Keratinocyte (primary cell): ENCODE measurements around the gene PAX4. TPM values are rescaled to one million over a fixed set of nuclear protein-coding genes. Genes with fewer than 3 reads are reported as not detected.

ENCODE experiments used
- DNase-seq: peaks from one replicate; pipeline ENCODE4 v3.0.0-alpha.2; 2011; ENCODE audit warnings: low read depth, missing footprints, low spot score
- FAIRE-seq: peaks from 2 replicates; lab custom pipeline; 2011; peaks lifted over from hg19 to GRCh38; lab: Jason Lieb, UNC
- H2AFZ ChIP-seq: 2 replicates; pipeline ENCODE4 v1.6.0; 2012; ENCODE audit warnings: low read length, control low read depth, inconsistent platforms; ENCODE audit not compliant: control insufficient read depth
- H3K27ac ChIP-seq: 2 replicates; pipeline ENCODE4 v1.5.1; 2011; ENCODE audit warnings: low read length; ENCODE audit not compliant: control insufficient read depth, insufficient read depth
- H3K27me3 ChIP-seq: 3 replicates; pipeline ENCODE4 v1.6.0; 2011; ENCODE audit warnings: low read length; ENCODE audit not compliant: control insufficient read depth, insufficient read depth; ENCODE audit errors: extremely low read depth
- H3K36me3 ChIP-seq, 2 experiments: 2 replicates in 1 of 2; 3 replicates in 1 of 2; pipeline ENCODE4 v1.5.1; 2011; ENCODE audit warnings: low read length in 2 of 2, mild to moderate bottlenecking in 1 of 2; ENCODE audit not compliant: control insufficient read depth in 2 of 2, insufficient read depth in 2 of 2; ENCODE audit errors: extremely low read depth in 1 of 2
- H3K4me1 ChIP-seq: 3 replicates; pipeline ENCODE4 v1.5.1; 2011; ENCODE audit warnings: low read length; ENCODE audit not compliant: control insufficient read depth, insufficient read depth; ENCODE audit errors: extremely low read depth
- H3K4me2 ChIP-seq: 3 replicates; pipeline ENCODE4 v1.6.0; 2011; ENCODE audit warnings: low read depth, low read length; ENCODE audit not compliant: control insufficient read depth, insufficient read depth; ENCODE audit errors: extremely low read depth
- H3K4me3 ChIP-seq, 3 experiments: fragments of 200-600 bp in 1 of 3; sonication (generic) in 1 of 3; 2 replicates in 2 of 3; 3 replicates in 1 of 3; pipeline ENCODE4 v1.5.1; 2011 to 2016; ENCODE audit warnings: low read length in 3 of 3, mild to moderate bottlenecking in 3 of 3, control low read depth in 2 of 3, inconsistent platforms in 1 of 3, low read depth in 1 of 3, mixed read lengths in 1 of 3, mixed run types in 1 of 3, moderate library complexity in 1 of 3; ENCODE audit not compliant: control insufficient read depth in 2 of 3, insufficient read depth in 2 of 3; ENCODE audit errors: extremely low read depth in 1 of 3
- H3K79me2 ChIP-seq: 2 replicates; pipeline ENCODE4 v1.6.0; 2012; ENCODE audit warnings: low read length; ENCODE audit not compliant: control insufficient read depth, insufficient read depth
- H3K9ac ChIP-seq: 3 replicates; pipeline ENCODE4 v1.6.0; 2011; ENCODE audit warnings: low read length; ENCODE audit not compliant: control insufficient read depth, insufficient read depth; ENCODE audit errors: extremely low read depth
- H3K9me1 ChIP-seq: 3 replicates; pipeline ENCODE4 v1.6.0; 2011; ENCODE audit warnings: low read length; ENCODE audit not compliant: control insufficient read depth, insufficient read depth; ENCODE audit errors: extremely low read depth
- H3K9me3 ChIP-seq: 2 replicates; pipeline ENCODE4 v1.5.1; 2012; ENCODE audit warnings: low read depth, low read length; ENCODE audit not compliant: control insufficient read depth
- H4K20me1 ChIP-seq: 3 replicates; pipeline ENCODE4 v1.6.0; 2011; ENCODE audit warnings: low read length; ENCODE audit not compliant: control insufficient read depth, insufficient read depth; ENCODE audit errors: extremely low read depth
- EZH2 ChIP-seq: IDR thresholded peaks from one replicate; pipeline ENCODE4 v1.6.1; 2012; ENCODE audit warnings: inconsistent platforms, mild to moderate bottlenecking, low read length, moderate library complexity
- dilution Hi-C: fragments of 300-500 bp; cut with MboI; formaldehyde crosslinking; loops from one replicate; pipeline ENCODE4 v1.7.0; 2020; ENCODE audit warnings: low sequenced_read_pairs; ENCODE audit not compliant: extremely low pct_ligation_motif_present
- polyA plus RNA-seq, 5 experiments: library from polyadenylated mRNA; depleted of rRNA in 3 of 5; stranded (reverse) in 3 of 5; stranded (forward) in 1 of 5; unstranded in 1 of 5; fragments of >200 nt; gene quantifications; 1 replicate in 1 of 5; 2 replicates in 3 of 5; 3 replicates in 1 of 5; pipeline versions ENCODE4 v1.2.1 to v1.2.3, GENCODE V29; 2011 to 2012; ENCODE audit warnings: missing spikeins in 2 of 5, low read depth in 1 of 5, low replicate concordance in 1 of 5
- TF ChIP-seq, protein P1 (sequence below), 3 experiments: IDR thresholded peaks in 1 of 3; conservative IDR thresholded peaks in 1 of 3; optimal IDR thresholded peaks in 1 of 3; 2 replicates in 2 of 3; 3 replicates in 1 of 3; pipeline versions ENCODE3 to v1.5.1; 2011; ENCODE audit warnings: low read length in 3 of 3, mild to moderate bottlenecking in 3 of 3, moderate library complexity in 2 of 3, control low read depth in 1 of 3, inconsistent platforms in 1 of 3; ENCODE audit not compliant: insufficient read depth in 2 of 3; ENCODE audit errors: extremely low read depth in 1 of 3

The PAX4 gene
- polyA plus RNA-seq, 1 donor (not counting 4 experiments of a cell fraction or from before 2014, with no cell fraction given), result not detected

DNA sequence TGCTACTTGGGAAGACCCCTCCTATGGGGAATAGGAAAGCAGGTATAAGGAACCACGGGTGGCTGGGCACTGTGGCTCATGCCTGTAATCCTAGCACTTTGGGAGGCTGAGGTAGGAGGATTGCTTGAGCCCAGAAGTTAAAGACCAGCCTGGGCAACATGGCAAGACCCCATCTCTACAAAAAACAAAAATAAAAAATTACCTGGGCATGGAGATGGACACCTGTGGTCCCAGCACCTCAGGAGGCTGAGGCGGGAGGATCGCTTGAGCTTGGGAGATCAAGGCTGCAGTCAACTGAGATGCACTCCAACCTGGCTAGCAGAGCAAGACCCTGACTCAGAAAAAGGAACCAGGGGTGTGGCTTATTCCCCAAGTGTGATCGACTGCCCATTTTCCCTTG, 25.4 kb downstream of the PAX4 start:
- Histone ChIP-seq H3K9me1 (no peaks in the 10 kb centered on the region), H2AFZ (no peak overlapping the region), H3K4me3 (no peak overlapping the region), H4K20me1 (no peaks in the 10 kb centered on the region), H3K9me3 (no peaks in the 10 kb centered on the region), H3K9ac (no peak overlapping the region), H3K79me2 (peaks cover 16% of the 10 kb centered on the region), H3K4me2 (no peak overlapping the region), H3K4me1 (peaks cover 11% of the 10 kb centered on the region), H3K36me3 (peaks cover 9% of the 10 kb centered on the region in 2 experiments), H3K27ac (no peak overlapping the region), H3K27me3 (no peaks in the 10 kb centered on the region)
- DNase-seq, result no peak
- dilution Hi-C loops, result no loop called here
- no peak for FAIRE-seq
- TF ChIP-seq, protein P1, sequence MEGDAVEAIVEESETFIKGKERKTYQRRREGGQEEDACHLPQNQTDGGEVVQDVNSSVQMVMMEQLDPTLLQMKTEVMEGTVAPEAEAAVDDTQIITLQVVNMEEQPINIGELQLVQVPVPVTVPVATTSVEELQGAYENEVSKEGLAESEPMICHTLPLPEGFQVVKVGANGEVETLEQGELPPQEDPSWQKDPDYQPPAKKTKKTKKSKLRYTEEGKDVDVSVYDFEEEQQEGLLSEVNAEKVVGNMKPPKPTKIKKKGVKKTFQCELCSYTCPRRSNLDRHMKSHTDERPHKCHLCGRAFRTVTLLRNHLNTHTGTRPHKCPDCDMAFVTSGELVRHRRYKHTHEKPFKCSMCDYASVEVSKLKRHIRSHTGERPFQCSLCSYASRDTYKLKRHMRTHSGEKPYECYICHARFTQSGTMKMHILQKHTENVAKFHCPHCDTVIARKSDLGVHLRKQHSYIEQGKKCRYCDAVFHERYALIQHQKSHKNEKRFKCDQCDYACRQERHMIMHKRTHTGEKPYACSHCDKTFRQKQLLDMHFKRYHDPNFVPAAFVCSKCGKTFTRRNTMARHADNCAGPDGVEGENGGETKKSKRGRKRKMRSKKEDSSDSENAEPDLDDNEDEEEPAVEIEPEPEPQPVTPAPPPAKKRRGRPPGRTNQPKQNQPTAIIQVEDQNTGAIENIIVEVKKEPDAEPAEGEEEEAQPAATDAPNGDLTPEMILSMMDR (optimal IDR thresholded peaks at IDR 0.05 in 1 of 3, IDR thresholded peaks at IDR 0.05 in 1 of 3, conservative IDR thresholded peaks at IDR 0.05 in 1 of 3; ENCODE audit: extremely low read depth in 1 of 3, insufficient read depth in 2 of 3, low read length in 3 of 3), result no peak
- TF ChIP-seq EZH2, result no peak

DNA sequence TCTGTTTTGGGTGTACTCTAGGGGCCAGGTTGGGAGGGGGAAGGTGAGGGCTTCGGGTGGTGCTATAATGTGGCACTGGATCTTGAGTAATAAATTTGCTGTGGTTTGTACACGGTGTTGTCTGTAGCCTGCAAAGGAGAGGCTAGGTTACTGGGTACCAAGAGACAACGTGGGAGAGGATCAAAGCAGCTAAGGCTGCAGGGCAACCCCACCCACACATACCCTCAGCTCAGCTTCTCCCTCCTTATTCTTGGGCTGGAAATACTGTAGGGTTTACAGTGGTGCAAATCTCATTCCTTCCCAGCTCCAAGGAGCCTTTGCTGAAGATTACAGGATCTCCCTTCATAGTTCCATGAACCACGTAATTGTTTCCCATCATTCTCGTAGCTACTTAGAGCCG, 26.4 kb downstream of the PAX4 start:
- FAIRE-seq (no peak), DNase-seq (no peak)
- H3K79me2 ChIP-seq, result peaks cover 16% of the 10 kb centered on the region
- H2AFZ ChIP-seq, result no peak overlapping the region
- H4K20me1 ChIP-seq, result no peaks in the 10 kb centered on the region
- H3K36me3 ChIP-seq, result peaks cover 9% of the 10 kb centered on the region in 2 experiments
- H3K27ac ChIP-seq, result no peak overlapping the region
- TF ChIP-seq, protein P1 (optimal IDR thresholded peaks at IDR 0.05 in 1 of 3, IDR thresholded peaks at IDR 0.05 in 1 of 3, conservative IDR thresholded peaks at IDR 0.05 in 1 of 3; ENCODE audit: extremely low read depth in 1 of 3, insufficient read depth in 2 of 3, low read length in 3 of 3), result no peak
- TF ChIP-seq EZH2, result no peak
- H3K9me3 ChIP-seq, result no peaks in the 10 kb centered on the region
- H3K9me1 ChIP-seq, result no peaks in the 10 kb centered on the region
- no peak overlapping the region for H3K9ac ChIP-seq
- H3K4me2 ChIP-seq, result no peak overlapping the region
- dilution Hi-C loops, result no loop called here
- H3K27me3 ChIP-seq, result no peaks in the 10 kb centered on the region
- no peak overlapping the region for H3K4me3 ChIP-seq
- H3K4me1 ChIP-seq, result peaks cover 13% of the 10 kb centered on the region
